GM13976 (cell line): ENCODE measurements around the gene HECA.

Source experiments
- DNase-seq: peaks from one replicate; pipeline ENCODE4 v3.0.0; 2012; ENCODE audit warnings: low spot score
- in situ Hi-C: fragments of 300-500 bp; cut with MboI; formaldehyde crosslinking; loops from one replicate; pipeline ENCODE4 v1.12.0; 2022; ENCODE audit warnings: low sequenced_read_pairs, mixed read lengths, inconsistent platforms; ENCODE audit not compliant: unreplicated experiment
- TF ChIP-seq, protein P1 (sequence below): IDR thresholded peaks from 2 replicates; pipeline ENCODE4 v1.5.1; 2012; ENCODE audit warnings: borderline replicate concordance, mild to moderate bottlenecking; ENCODE audit not compliant: insufficient read depth; ENCODE audit errors: extremely low read depth, missing control alignments, control extremely low read depth

Gene HECA

DNA sequence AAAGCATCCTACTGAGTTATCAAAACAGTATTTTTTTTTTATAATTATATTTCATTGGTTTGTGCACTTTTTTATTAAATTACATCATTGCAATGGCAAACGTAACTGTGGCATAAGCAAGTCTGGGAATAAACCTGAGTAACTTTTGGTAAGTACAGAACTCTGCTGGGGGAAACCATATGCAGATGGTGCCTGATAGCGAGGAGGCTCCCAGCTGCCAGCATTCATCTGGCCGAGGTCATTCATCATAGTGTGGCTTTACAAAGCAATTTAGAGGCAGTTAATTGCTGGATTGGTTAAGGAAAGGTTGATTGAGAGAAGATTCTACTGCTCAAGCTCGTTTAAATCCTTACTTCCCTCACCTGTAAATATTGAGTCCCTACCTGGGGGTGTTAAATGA lies 52.6 kb downstream of the HECA start:
- TF ChIP-seq, protein P1, sequence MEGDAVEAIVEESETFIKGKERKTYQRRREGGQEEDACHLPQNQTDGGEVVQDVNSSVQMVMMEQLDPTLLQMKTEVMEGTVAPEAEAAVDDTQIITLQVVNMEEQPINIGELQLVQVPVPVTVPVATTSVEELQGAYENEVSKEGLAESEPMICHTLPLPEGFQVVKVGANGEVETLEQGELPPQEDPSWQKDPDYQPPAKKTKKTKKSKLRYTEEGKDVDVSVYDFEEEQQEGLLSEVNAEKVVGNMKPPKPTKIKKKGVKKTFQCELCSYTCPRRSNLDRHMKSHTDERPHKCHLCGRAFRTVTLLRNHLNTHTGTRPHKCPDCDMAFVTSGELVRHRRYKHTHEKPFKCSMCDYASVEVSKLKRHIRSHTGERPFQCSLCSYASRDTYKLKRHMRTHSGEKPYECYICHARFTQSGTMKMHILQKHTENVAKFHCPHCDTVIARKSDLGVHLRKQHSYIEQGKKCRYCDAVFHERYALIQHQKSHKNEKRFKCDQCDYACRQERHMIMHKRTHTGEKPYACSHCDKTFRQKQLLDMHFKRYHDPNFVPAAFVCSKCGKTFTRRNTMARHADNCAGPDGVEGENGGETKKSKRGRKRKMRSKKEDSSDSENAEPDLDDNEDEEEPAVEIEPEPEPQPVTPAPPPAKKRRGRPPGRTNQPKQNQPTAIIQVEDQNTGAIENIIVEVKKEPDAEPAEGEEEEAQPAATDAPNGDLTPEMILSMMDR, result no peak
- no peak for DNase-seq
- in situ Hi-C loops, result no loop called here

DNA sequence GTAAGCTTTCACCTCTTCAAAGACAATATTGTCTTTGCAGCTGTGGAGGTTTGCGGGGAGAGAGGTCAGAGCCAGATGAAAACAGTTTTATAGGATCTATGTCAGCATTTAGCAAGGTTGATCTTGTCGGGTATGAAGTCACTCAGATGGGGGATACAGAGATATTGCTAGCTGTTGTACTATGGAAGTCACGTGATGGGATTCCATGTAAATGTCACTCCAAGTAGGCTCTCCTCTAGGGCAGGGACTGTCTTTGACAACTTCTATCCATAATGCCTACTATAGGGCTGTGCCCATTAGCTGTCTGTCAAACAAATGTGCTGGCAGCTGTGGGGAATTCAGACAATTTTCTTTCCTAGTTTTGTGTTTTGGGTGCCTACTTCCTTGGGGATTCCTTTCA lies 54.8 kb downstream of the HECA start:
- in situ Hi-C loops, result no loop called here
- TF ChIP-seq, protein P1, result no peak
- DNase-seq, result no peak

DNA sequence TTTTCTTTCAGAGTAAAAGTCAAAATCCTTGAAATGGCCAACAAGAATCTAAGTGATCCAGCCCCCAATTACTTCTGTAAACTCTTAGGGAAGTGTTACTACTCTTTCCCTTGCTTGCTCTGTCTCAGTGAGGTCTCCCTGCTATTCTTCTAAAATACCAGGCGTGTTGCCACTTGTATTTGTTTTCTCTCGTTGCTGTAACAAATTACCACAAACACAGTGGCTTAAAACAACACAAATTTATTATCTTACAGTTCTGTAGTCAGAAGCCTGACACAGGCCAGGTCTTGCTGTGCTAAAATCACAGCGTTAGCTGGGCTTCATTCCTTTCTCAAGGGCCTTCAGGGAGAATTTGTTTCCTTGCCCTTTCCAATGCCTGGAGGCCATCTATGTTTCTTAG lies 59.9 kb downstream of the HECA start:
- DNase-seq, result no peak
- TF ChIP-seq, protein P1, result no peak
- in situ Hi-C loops, result no loop called here

DNA sequence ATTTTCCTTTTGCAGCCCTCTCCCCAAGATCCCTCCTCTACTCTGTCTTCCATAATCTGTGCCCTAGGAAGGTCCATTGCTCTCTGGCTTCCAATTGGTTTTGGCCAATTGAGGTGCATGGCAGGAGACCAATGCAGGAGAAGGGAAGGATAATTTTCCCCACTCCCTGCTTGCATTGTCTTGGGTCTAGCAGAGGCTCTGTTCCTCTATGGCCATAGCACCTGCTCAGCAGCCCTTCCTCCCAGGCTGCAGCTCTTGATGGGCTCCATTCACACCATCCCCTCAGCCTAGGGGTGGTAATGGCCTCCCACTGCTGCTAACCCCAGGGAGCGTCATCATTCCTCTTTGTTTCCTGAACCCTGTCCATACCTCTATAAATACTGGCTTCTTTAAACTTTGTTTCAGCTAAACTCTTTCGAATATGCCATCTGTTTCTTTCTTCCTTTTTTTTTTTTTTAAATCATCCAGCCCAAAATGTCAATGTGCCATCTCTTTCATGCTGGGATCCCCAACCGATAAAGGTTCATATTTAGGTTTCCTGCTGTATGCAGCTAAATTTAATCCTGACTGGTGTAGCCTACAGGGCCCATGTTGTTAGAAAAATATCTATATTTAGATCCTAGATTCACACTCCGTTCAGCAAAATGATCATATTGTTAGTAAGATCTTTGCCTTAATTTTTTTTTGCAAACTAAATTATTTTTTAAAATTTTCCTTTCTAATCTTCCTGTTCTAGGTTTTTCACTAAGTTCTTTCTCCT lies 63.8 kb downstream of the HECA start:
- TF ChIP-seq, protein P1, result no peak
- in situ Hi-C loops, result no loop called here
- no peak for DNase-seq

DNA sequence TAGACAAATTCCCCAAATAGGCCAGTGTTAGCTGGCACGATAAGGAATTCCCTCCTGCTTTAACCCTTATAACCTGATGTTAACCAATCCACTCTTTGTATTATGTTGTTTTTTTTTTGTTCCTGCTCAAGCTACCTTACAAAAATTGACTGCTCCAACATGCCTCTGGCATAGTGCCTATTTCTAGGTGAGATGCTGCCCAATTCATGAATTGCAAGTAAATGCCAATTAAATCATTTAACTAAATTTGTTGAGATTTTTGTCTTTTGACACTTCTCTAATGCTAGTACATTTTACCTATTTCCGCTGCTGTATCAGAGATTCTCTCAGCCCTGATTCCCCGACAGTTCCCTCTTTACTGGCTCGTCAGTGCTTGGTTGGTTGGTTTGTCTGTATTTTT lies 66.5 kb downstream of the HECA start:
- TF ChIP-seq, protein P1, result no peak
- in situ Hi-C loops, result no loop called here
- DNase-seq, result no peak

DNA sequence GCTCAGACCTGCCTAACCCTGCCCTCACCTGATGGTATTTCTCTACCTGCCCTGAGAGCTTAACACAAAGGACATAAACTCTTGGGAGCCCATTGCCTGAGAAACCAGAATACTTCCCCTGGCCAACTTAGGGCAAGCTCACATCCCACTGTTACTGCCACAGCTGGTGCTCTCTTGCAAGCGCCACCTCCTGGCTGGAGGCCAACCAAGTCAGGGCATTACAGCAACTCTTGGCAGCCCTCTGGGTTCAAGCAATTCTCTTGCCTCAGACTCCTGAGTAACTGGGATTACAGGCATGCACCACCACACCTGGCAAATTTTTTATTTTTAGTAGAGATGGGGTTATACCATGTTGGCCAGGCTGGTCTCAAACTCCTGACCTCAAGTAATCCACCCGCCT lies 70.1 kb downstream of the HECA start:
- in situ Hi-C loops, result no loop called here
- DNase-seq, result no peak
- TF ChIP-seq, protein P1, result no peak
